Nephron progenitor cell (in vitro differentiated cells): ENCODE results near the gene FATE1.

ENCODE experiments used
- DNase-seq: peaks from one replicate; pipeline ENCODE4 v3.0.0; 2021
- H3K27ac Mint-ChIP-seq: 2 replicates; pipeline ENCODE4 v1.8.0; 2021; ENCODE audit warnings: mild to moderate bottlenecking, moderate library complexity, mixed read lengths
- H3K27me3 Mint-ChIP-seq: 2 replicates; pipeline ENCODE4 v1.8.0; 2021; ENCODE audit warnings: mild to moderate bottlenecking, low read depth, mixed read lengths; ENCODE audit not compliant: poor library complexity
- H3K36me3 Mint-ChIP-seq: 2 replicates; pipeline ENCODE4 v1.8.0; 2021; ENCODE audit warnings: low read depth, mixed read lengths
- H3K4me1 Mint-ChIP-seq: 2 replicates; pipeline ENCODE4 v1.8.0; 2021; ENCODE audit warnings: mixed read lengths
- H3K4me3 Mint-ChIP-seq: 2 replicates; pipeline ENCODE4 v1.8.0; 2021; ENCODE audit warnings: mild to moderate bottlenecking, moderate library complexity, mixed read lengths
- H3K9me3 Mint-ChIP-seq: 2 replicates; pipeline ENCODE4 v1.8.0; 2021; ENCODE audit warnings: mild to moderate bottlenecking, moderate library complexity, mixed read lengths
- CTCF ChIP-seq: fragments of 200-600 bp; sonication (generic); IDR thresholded peaks from 2 replicates; pipeline ENCODE4 v1.5.0; 2021; ENCODE audit warnings: antibody characterized with exemption

Gene FATE1

GRCh38 chrX:151754641-151755215 is 38.9 kb downstream of the FATE1 start:
- H3K4me3 Mint-ChIP-seq: no peak overlapping the region
- no peak for TF ChIP-seq CTCF

GRCh38 chrX:151759041-151759708 is 43.3 kb downstream of the FATE1 start:
- Mint-ChIP-seq H3K27me3 (no peaks in the 10 kb centered on the region), H3K9me3 (peaks cover 63% of the 10 kb centered on the region), H3K4me1 (peaks cover 6% of the 10 kb centered on the region), H3K27ac (no peak overlapping the region), H3K36me3 (no peaks in the 10 kb centered on the region), H3K4me3 (no peak overlapping the region)
- no peak for TF ChIP-seq CTCF
- DNase-seq: no peak

More at GRCh38 chrX:151754641-151755215, 38.9 kb downstream of the FATE1 start:
- H3K36me3 Mint-ChIP-seq: no peaks in the 10 kb centered on the region
- no peak for DNase-seq
- peaks cover 60% of the 10 kb centered on the region for H3K9me3 Mint-ChIP-seq
- peaks cover 7% of the 10 kb centered on the region for H3K27me3 Mint-ChIP-seq
- H3K27ac Mint-ChIP-seq: no peak overlapping the region
- H3K4me1 Mint-ChIP-seq: peaks cover 14% of the 10 kb centered on the region

GRCh38 chrX:151762802-151763201 is 47.0 kb downstream of the FATE1 start:
- peaks cover 62% of the 10 kb centered on the region for H3K9me3 Mint-ChIP-seq
- H3K4me3 Mint-ChIP-seq: no peak overlapping the region
- no peak overlapping the region for H3K27ac Mint-ChIP-seq
- no peak for DNase-seq
- no peak for TF ChIP-seq CTCF
- no peaks in the 10 kb centered on the region for H3K27me3 Mint-ChIP-seq
- H3K36me3 Mint-ChIP-seq: no peaks in the 10 kb centered on the region
- H3K4me1 Mint-ChIP-seq: peaks cover 5% of the 10 kb centered on the region

GRCh38 chrX:151763711-151764110 is 47.9 kb downstream of the FATE1 start:
- DNase-seq: no peak
- Mint-ChIP-seq H3K4me3 (no peak overlapping the region), H3K4me1 (peaks cover 6% of the 10 kb centered on the region), H3K36me3 (no peaks in the 10 kb centered on the region), H3K27me3 (no peaks in the 10 kb centered on the region), H3K27ac (no peak overlapping the region), H3K9me3 (peaks cover 57% of the 10 kb centered on the region)
- no peak for TF ChIP-seq CTCF

- no peak overlapping the region for H3K4me3 Mint-ChIP-seq
- peaks cover 6% of the 10 kb centered on the region for H3K4me1 Mint-ChIP-seq
- no peak for TF ChIP-seq CTCF
- H3K36me3 Mint-ChIP-seq: no peaks in the 10 kb centered on the region
- H3K27me3 Mint-ChIP-seq: no peaks in the 10 kb centered on the region
- H3K9me3 Mint-ChIP-seq: peaks cover 61% of the 10 kb centered on the region
- no peak for DNase-seq
- H3K27ac Mint-ChIP-seq: no peak overlapping the region
Observed at GRCh38 chrX:151765026-151765425, 49.2 kb downstream of the FATE1 start.

GRCh38 chrX:151771726-151772125 is 55.9 kb downstream of the FATE1 start:
- DNase-seq: no peak
- TF ChIP-seq CTCF: no peak
- Mint-ChIP-seq H3K4me3 (no peak overlapping the region), H3K4me1 (peaks cover 13% of the 10 kb centered on the region), H3K36me3 (no peaks in the 10 kb centered on the region), H3K27me3 (peaks cover 5% of the 10 kb centered on the region), H3K27ac (no peak overlapping the region), H3K9me3 (peaks cover 54% of the 10 kb centered on the region)
